ENCODE data around the gene NKX2-4. TPM values are rescaled to one million over a fixed set of nuclear protein-coding genes. Genes with fewer than 3 reads are reported as not detected.

Gene NKX2-4
- total RNA-seq, 1 donor from 2014 or later, result not detected

DNA sequence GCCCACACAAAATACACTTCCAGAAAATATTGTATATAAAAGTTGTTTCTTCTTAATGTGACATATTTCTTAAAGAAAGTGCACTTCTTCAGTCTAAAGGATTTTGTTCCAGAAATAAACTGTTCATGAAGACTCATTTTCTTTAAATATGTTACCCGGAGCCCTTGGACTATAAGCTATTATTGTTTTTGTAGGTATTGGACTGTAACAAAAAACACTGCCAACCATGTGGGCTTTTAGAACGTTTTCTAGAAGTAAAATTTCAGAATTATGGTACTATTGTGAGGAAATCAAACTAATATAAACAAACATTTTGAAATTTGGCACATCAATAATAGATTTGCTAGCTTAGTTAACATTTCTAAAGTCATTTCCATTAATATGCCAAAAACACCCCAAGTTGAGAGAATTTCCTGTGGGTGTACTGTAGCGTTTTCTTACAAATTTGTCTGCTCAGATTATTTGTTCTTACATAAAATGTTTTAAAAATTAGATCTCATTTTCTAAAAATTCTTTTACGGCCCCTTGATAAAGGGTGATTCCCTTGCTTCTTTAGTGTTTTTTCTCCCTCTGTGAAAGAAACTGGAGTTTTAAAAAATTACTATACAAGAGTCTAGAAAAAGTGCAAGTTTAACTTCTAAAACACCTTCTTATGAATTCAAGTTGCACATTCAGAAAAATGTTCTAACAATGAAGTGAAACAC lies 3.4 kb downstream of the NKX2-4 start:
- Mint-ChIP-seq H3K27me3 (ENCODE audit: unreplicated experiment) (peaks cover 69% of the 10 kb centered on the region), H3K4me1 (ENCODE audit: unreplicated experiment) (peaks cover 13% of the 10 kb centered on the region), H3K36me3 (ENCODE audit: unreplicated experiment) (peaks cover 25% of the 10 kb centered on the region), H3K4me3 (ENCODE audit: unreplicated experiment) (no peak overlapping the region), H3K27ac (ENCODE audit: unreplicated experiment) (no peak overlapping the region), H3K9me3 (ENCODE audit: unreplicated experiment) (no peaks in the 10 kb centered on the region)
- no peak for DNase-seq (ENCODE audit: extremely low spot score, unreplicated experiment)
- TF ChIP-seq CTCF (IDR thresholded peaks at IDR 0.05), result no peak

GRCh38 chr20:21393166-21393565 lies 4.2 kb downstream of the NKX2-4 start:
- TF ChIP-seq CTCF (IDR thresholded peaks at IDR 0.05), result no peak
- Mint-ChIP-seq H3K9me3 (ENCODE audit: unreplicated experiment) (no peaks in the 10 kb centered on the region), H3K4me3 (ENCODE audit: unreplicated experiment) (no peak overlapping the region), H3K4me1 (ENCODE audit: unreplicated experiment) (peaks cover 13% of the 10 kb centered on the region), H3K36me3 (ENCODE audit: unreplicated experiment) (peaks cover 29% of the 10 kb centered on the region), H3K27ac (ENCODE audit: unreplicated experiment) (no peak overlapping the region), H3K27me3 (ENCODE audit: unreplicated experiment) (peaks cover 61% of the 10 kb centered on the region)
- DNase-seq (ENCODE audit: extremely low spot score, unreplicated experiment), result no peak

DNA sequence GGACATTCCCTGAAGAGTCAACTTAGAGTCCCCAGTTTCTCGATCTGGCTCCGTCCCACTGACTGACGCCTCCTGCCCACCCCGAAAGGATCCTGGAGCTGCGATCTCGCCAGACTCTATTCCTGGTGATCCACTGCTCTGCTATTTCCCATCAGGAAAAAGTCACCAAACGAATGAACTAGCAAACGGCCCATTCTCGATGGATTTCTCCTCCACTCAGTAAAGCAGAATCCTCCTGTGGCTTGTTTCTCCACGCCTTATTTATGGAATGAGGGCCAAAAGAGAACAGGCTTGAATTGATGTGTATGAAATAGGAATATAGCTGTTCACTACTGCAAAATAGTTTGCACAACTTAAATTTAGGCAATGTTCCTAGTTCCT lies 5.4 kb downstream of the NKX2-4 start:
- Mint-ChIP-seq H3K4me3 (ENCODE audit: unreplicated experiment) (peak overlapping the region; percentile 50), H3K9me3 (ENCODE audit: unreplicated experiment) (no peaks in the 10 kb centered on the region), H3K27me3 (ENCODE audit: unreplicated experiment) (peaks cover 54% of the 10 kb centered on the region), H3K27ac (ENCODE audit: unreplicated experiment) (no peak overlapping the region), H3K4me1 (ENCODE audit: unreplicated experiment) (peaks cover 11% of the 10 kb centered on the region), H3K36me3 (ENCODE audit: unreplicated experiment) (peaks cover 36% of the 10 kb centered on the region)
- no peak for TF ChIP-seq CTCF (IDR thresholded peaks at IDR 0.05)
- DNase-seq (ENCODE audit: extremely low spot score, unreplicated experiment), result no peak

- H3K27me3 Mint-ChIP-seq (ENCODE audit: unreplicated experiment), result peaks cover 54% of the 10 kb centered on the region
- no peak overlapping the region for H3K27ac Mint-ChIP-seq (ENCODE audit: unreplicated experiment)
- no peaks in the 10 kb centered on the region for H3K9me3 Mint-ChIP-seq (ENCODE audit: unreplicated experiment)
- DNase-seq (ENCODE audit: extremely low spot score, unreplicated experiment), result no peak
- TF ChIP-seq CTCF (IDR thresholded peaks at IDR 0.05), result no peak
- H3K4me3 Mint-ChIP-seq (ENCODE audit: unreplicated experiment), result peak overlapping the region; percentile 50
- H3K4me1 Mint-ChIP-seq (ENCODE audit: unreplicated experiment), result peaks cover 11% of the 10 kb centered on the region
- H3K36me3 Mint-ChIP-seq (ENCODE audit: unreplicated experiment), result peaks cover 42% of the 10 kb centered on the region
Measured at GRCh38 chr20:21391185-21391971, 5.9 kb downstream of the NKX2-4 start.

GRCh38 chr20:21390768-21391167 lies 6.6 kb downstream of the NKX2-4 start:
- Mint-ChIP-seq H3K36me3 (ENCODE audit: unreplicated experiment) (peaks cover 43% of the 10 kb centered on the region), H3K27ac (ENCODE audit: unreplicated experiment) (no peak overlapping the region), H3K4me1 (ENCODE audit: unreplicated experiment) (peaks cover 11% of the 10 kb centered on the region), H3K9me3 (ENCODE audit: unreplicated experiment) (no peaks in the 10 kb centered on the region), H3K4me3 (ENCODE audit: unreplicated experiment) (no peak overlapping the region), H3K27me3 (ENCODE audit: unreplicated experiment) (peaks cover 54% of the 10 kb centered on the region)
- DNase-seq (ENCODE audit: extremely low spot score, unreplicated experiment), result no peak
- TF ChIP-seq CTCF (IDR thresholded peaks at IDR 0.05), result no peak
